M059J (cell line): ENCODE results near the gene NPHP4. TPM values are rescaled to one million over a fixed set of nuclear protein-coding genes. Genes with fewer than 3 reads are reported as not detected.

Experiments used
- DNase-seq: peaks from one replicate; pipeline ENCODE4 v3.0.0-alpha.2; 2012; ENCODE audit warnings: low read depth
- total RNA-seq: library from RNA; depleted of rRNA; stranded (reverse); fragments of >200 nt; shearing (Covaris generic); gene quantifications from 2 replicates; pipeline ENCODE4 v1.2.3, GENCODE V29; 2014

NPHP4 gene
- total RNA-seq, 1 experiment from 2014 or later: 7.8 TPM

GRCh38 chr1:5971471-5972197 lies 20.6 kb downstream of the NPHP4 start:
- no peak for DNase-seq

- DNase-seq: no peak
Measured at GRCh38 chr1:5970610-5971273, 21.5 kb downstream of the NPHP4 start.

- DNase-seq: no peak
Measured at GRCh38 chr1:5969168-5969567, 23.1 kb downstream of the NPHP4 start.

- DNase-seq: no peak
Measured at GRCh38 chr1:5968161-5968736, 24.0 kb downstream of the NPHP4 start.

GRCh38 chr1:5967351-5968160 lies 24.7 kb downstream of the NPHP4 start:
- no peak for DNase-seq

GRCh38 chr1:5966543-5967205 lies 25.6 kb downstream of the NPHP4 start:
- no peak for DNase-seq

GRCh38 chr1:5965586-5966131 lies 26.6 kb downstream of the NPHP4 start:
- DNase-seq: no peak

GRCh38 chr1:5962265-5963105 lies 29.7 kb downstream of the NPHP4 start:
- no peak for DNase-seq

GRCh38 chr1:5961601-5962000 lies 30.6 kb downstream of the NPHP4 start:
- no peak for DNase-seq

GRCh38 chr1:5960336-5960735 lies 31.9 kb downstream of the NPHP4 start:
- DNase-seq: no peak

- DNase-seq: no peak
Measured at GRCh38 chr1:5959667-5960230, 32.5 kb downstream of the NPHP4 start.

GRCh38 chr1:5959087-5959486 lies 33.1 kb downstream of the NPHP4 start:
- DNase-seq: no peak

GRCh38 chr1:5956022-5956830 lies 36.0 kb downstream of the NPHP4 start:
- DNase-seq: no peak

GRCh38 chr1:5955479-5955977 lies 36.7 kb downstream of the NPHP4 start:
- DNase-seq: no peak

GRCh38 chr1:5954964-5955363 lies 37.3 kb downstream of the NPHP4 start:
- DNase-seq: no peak

GRCh38 chr1:5953386-5953785 lies 38.8 kb downstream of the NPHP4 start:
- no peak for DNase-seq

GRCh38 chr1:5951846-5952410 lies 40.3 kb downstream of the NPHP4 start:
- DNase-seq: no peak

GRCh38 chr1:5950994-5951785 lies 41.0 kb downstream of the NPHP4 start:
- no peak for DNase-seq
